ENCODE results near the gene FIBCD1. TPM values are rescaled to one million over a fixed set of nuclear protein-coding genes. Genes with fewer than 3 reads are reported as not detected.

The FIBCD1 gene
- total and polyA plus RNA-seq, 9 of the 15 experiments (the other 6 are each of a cell fraction or from before 2014, with no cell fraction given) = 0.53 to 1.2 (median 0.95) TPM; not detected in 4

GRCh38 chr9:130948266-130948665 lies 9.2 kb upstream of the FIBCD1 start (continued):
- no peak for TF ChIP-seq ELF4 (CRISPR knock-in tag; IDR thresholded peaks at IDR 0.05)

GRCh38 chr9:130947618-130948140 lies 8.6 kb upstream of the FIBCD1 start:
- Histone ChIP-seq H3K4me3 (no peak overlapping the region), H3K9me3 (replicated peaks; ENCODE audit: control insufficient read depth, insufficient read depth, low read depth, low read length) (peaks cover 9% of the 10 kb centered on the region), H3K27ac (ENCODE audit: extremely low read depth, low read depth, low read length) (no peak overlapping the region), H4K20me1 (replicated peaks; ENCODE audit: control insufficient read depth, insufficient read depth, low read length) (peaks cover 32% of the 10 kb centered on the region), H3K4me2 (ENCODE audit: insufficient read depth, low read length) (no peak overlapping the region), H3K9ac (ENCODE audit: insufficient read depth in 1 of 2, low read depth in 2 of 2, low read length in 2 of 2) (peak overlapping the region in 1 of 2 experiments; percentile 1; a peak in 1 of 4 replicates), H2AFZ (ENCODE audit: low read depth, low read length) (no peak overlapping the region), H3K36me3 (ENCODE audit: control insufficient read depth, insufficient read depth, low read length) (no peaks in the 10 kb centered on the region), H3K27me3 (ENCODE audit: control insufficient read depth in 2 of 2, insufficient read depth in 2 of 2, low read length in 2 of 2) (peaks cover 31 to 70% of the 10 kb centered on the region in 2 experiments), H3K4me1 (replicated peaks in 1 of 2; ENCODE audit: control insufficient read depth in 2 of 2, insufficient read depth in 2 of 2, low read length in 2 of 2) (peaks cover 6 to 9% of the 10 kb centered on the region in 2 experiments; a peak in 4 of 5 replicates), H3K79me2 (ENCODE audit: control insufficient read depth, insufficient read depth, low read length) (no peaks in the 10 kb centered on the region), H3K9me1 (ENCODE audit: control insufficient read depth, insufficient read depth, low read length) (peaks cover 8% of the 10 kb centered on the region)
- BruUV-seq (replicated peaks) = no TSS peak
- FAIRE-seq = no peak
- ChIA-PET POLR2A (interaction anchor here (0.9 to 7.4 kb wide), 6 partner anchors 10 to 56 kb away, joined by 3 to 93 read pairs (median 4); no protein-coding TSS in a partner anchor), CTCF (ENCODE audit: low intra/inter-chr PET ratio) (no interaction called here)
- in situ Hi-C loops (cut with MboI) (no loop called here), intact Hi-C loops (cut with micrococcal nuclease) (no loop called here)
- ATAC-seq = no peak
- 3% methylated on average over 13 of the region's 13 CpGs for WGBS (ENCODE audit: insufficient coverage, low coverage, missing lambda C conversion rate)
- peak in 2 of 4 experiments; percentile 59 to 68 for DNase-seq (ENCODE audit: extremely low read depth in 1 of 4, low spot score in 3 of 4)
- no peak for TF ChIP-seq NUFIP1 (IDR thresholded peaks at IDR 0.05; ENCODE audit: partially characterized antibody)
- 0 out of 2 replicates have a peak, but pooled peaks have one; percentile 52 for TF ChIP-seq HMGXB4 (CRISPR knock-in tag; IDR thresholded peaks at IDR 0.05)
- TF ChIP-seq E2F8 (IDR thresholded peaks at IDR 0.05; ENCODE audit: low read depth, partially characterized antibody) = no peak
- no peak for TF ChIP-seq FOXM1 (IDR thresholded peaks at IDR 0.05; ENCODE audit: low read depth)
- no peak for TF ChIP-seq FOXM1 (CRISPR knock-in tag; IDR thresholded peaks at IDR 0.05; ENCODE audit: low read depth)
- no peak for TF ChIP-seq NFYB (IDR thresholded peaks at IDR 0.05; ENCODE audit: extremely low read depth, insufficient read length)
- no peak for TF ChIP-seq KDM2B (CRISPR knock-in tag; IDR thresholded peaks at IDR 0.05)

All from K562 (cell line).